ENCODE data around the gene MAN2B2. TPM values are rescaled to one million over a fixed set of nuclear protein-coding genes. Genes with fewer than 3 reads are reported as not detected.

The MAN2B2 gene
- 10 to 100 TPM; 10.8 to 26.1 (median 16.3) TPM for polyA plus RNA-seq (ENCODE audit: low read depth in 6 of 6)

GRCh38 chr4:6574747-6575502, at the start of gene MAN2B2:
MAN2B2 (plus strand) TSS chr4:6575189; CDS start chr4:6575211, 22 bp downstream.
- peak; percentile 93 to 94 for ATAC-seq (ENCODE audit: low read depth in 2 of 2)
- Mint-ChIP-seq H3K27me3 (peaks cover 0 to 14% (median 10%) of the 10 kb centered on the region in 3 donors), H3K4me3 (peak within 1 kb of the TSS; percentile 85 to 96 (median 92)), H3K4me1 (peaks cover 10 to 24% (median 21%) of the 10 kb centered on the region in 3 donors), H3K36me3 (peaks cover 8 to 14% of the 10 kb centered on the region in 2 donors), H3K9me3 (peaks cover 0 to 10% (median 2%) of the 10 kb centered on the region in 7 donors), H3K27ac (peak within 1 kb of the TSS; percentile 58 to 90 (median 82))
- peak; percentile 80 for DNase-seq

GRCh38 chr4:6525474-6525873, 49.5 kb upstream of the MAN2B2 start:
- no peak for ATAC-seq (ENCODE audit: low read depth in 2 of 2)
- DNase-seq = no peak
- Mint-ChIP-seq H3K36me3 (no peaks in the 10 kb centered on the region), H3K4me3 (no peak overlapping the region), H3K27ac (no peak overlapping the region), H3K9me3 (peaks cover 0 to 2% (median 0%) of the 10 kb centered on the region in 7 donors), H3K27me3 (peaks cover 4 to 20% (median 10%) of the 10 kb centered on the region in 3 donors), H3K4me1 (no peaks in the 10 kb centered on the region)

- H3K27ac Mint-ChIP-seq = no peak overlapping the region
- DNase-seq = no peak
- H3K9me3 Mint-ChIP-seq = peaks cover 0 to 2% (median 0%) of the 10 kb centered on the region in 7 donors
- H3K4me1 Mint-ChIP-seq = no peaks in the 10 kb centered on the region
- H3K4me3 Mint-ChIP-seq = no peak overlapping the region
- peaks cover 4 to 20% (median 10%) of the 10 kb centered on the region in 3 donors for H3K27me3 Mint-ChIP-seq
- no peak for ATAC-seq (ENCODE audit: low read depth in 2 of 2)
- H3K36me3 Mint-ChIP-seq = no peaks in the 10 kb centered on the region
These were observed 48.8 kb upstream of the MAN2B2 start for GRCh38 chr4:6526156-6526555.

GRCh38 chr4:6526671-6527091, 48.3 kb upstream of the MAN2B2 start:
- H3K36me3 Mint-ChIP-seq = no peaks in the 10 kb centered on the region
- peaks cover 0 to 2% (median 0%) of the 10 kb centered on the region in 7 donors for H3K9me3 Mint-ChIP-seq
- no peak overlapping the region for H3K4me3 Mint-ChIP-seq
- DNase-seq (no peak), ATAC-seq (ENCODE audit: low read depth in 2 of 2) (no peak)
- no peaks in the 10 kb centered on the region for H3K4me1 Mint-ChIP-seq
- H3K27me3 Mint-ChIP-seq = peaks cover 4 to 20% (median 10%) of the 10 kb centered on the region in 3 donors
- no peak overlapping the region for H3K27ac Mint-ChIP-seq

GRCh38 chr4:6527259-6527658, 47.7 kb upstream of the MAN2B2 start:
- Mint-ChIP-seq H3K27ac (no peak overlapping the region), H3K9me3 (peaks cover 0 to 2% (median 0%) of the 10 kb centered on the region in 7 donors), H3K4me1 (no peaks in the 10 kb centered on the region), H3K36me3 (no peaks in the 10 kb centered on the region), H3K4me3 (no peak overlapping the region), H3K27me3 (peaks cover 4 to 20% (median 10%) of the 10 kb centered on the region in 3 donors)
- DNase-seq = no peak
- no peak for ATAC-seq (ENCODE audit: low read depth in 2 of 2)

- H3K4me1 Mint-ChIP-seq = no peaks in the 10 kb centered on the region
These were observed 47.0 kb upstream of the MAN2B2 start for GRCh38 chr4:6527683-6528595.

GRCh38 chr4:6529021-6529420, 46.0 kb upstream of the MAN2B2 start:
- Mint-ChIP-seq H3K27ac (peak overlapping the region in 1 of 6 donors; percentile 76), H3K36me3 (no peaks in the 10 kb centered on the region), H3K4me3 (no peak overlapping the region), H3K4me1 (no peaks in the 10 kb centered on the region), H3K9me3 (peaks cover 0 to 2% (median 0%) of the 10 kb centered on the region in 7 donors), H3K27me3 (peaks cover 0 to 12% (median 10%) of the 10 kb centered on the region in 3 donors)
- no peak for DNase-seq
- ATAC-seq (ENCODE audit: low read depth in 2 of 2) = no peak

More at GRCh38 chr4:6527683-6528595, 47.0 kb upstream of the MAN2B2 start:
- H3K27ac Mint-ChIP-seq = no peak overlapping the region
- ATAC-seq (ENCODE audit: low read depth in 2 of 2) = no peak
- no peak for DNase-seq
- H3K4me3 Mint-ChIP-seq = no peak overlapping the region
- H3K9me3 Mint-ChIP-seq = peaks cover 0 to 2% (median 0%) of the 10 kb centered on the region in 7 donors
- H3K36me3 Mint-ChIP-seq = no peaks in the 10 kb centered on the region
- H3K27me3 Mint-ChIP-seq = peaks cover 4 to 17% (median 10%) of the 10 kb centered on the region in 3 donors

- H3K36me3 Mint-ChIP-seq = no peaks in the 10 kb centered on the region
- ATAC-seq (ENCODE audit: low read depth in 2 of 2) (no peak), DNase-seq (no peak)
- peaks cover 0 to 12% (median 10%) of the 10 kb centered on the region in 3 donors for H3K27me3 Mint-ChIP-seq
- H3K27ac Mint-ChIP-seq = peak overlapping the region in 2 of 6 donors; percentile 40 to 72
- no peak overlapping the region for H3K4me3 Mint-ChIP-seq
- peaks cover 0 to 2% (median 0%) of the 10 kb centered on the region in 7 donors for H3K9me3 Mint-ChIP-seq
- no peaks in the 10 kb centered on the region for H3K4me1 Mint-ChIP-seq
These were observed 44.7 kb upstream of the MAN2B2 start for GRCh38 chr4:6530301-6530700.

- H3K4me1 Mint-ChIP-seq = no peaks in the 10 kb centered on the region
- H3K27ac Mint-ChIP-seq = no peak overlapping the region
- H3K36me3 Mint-ChIP-seq = no peaks in the 10 kb centered on the region
- no peak for ATAC-seq (ENCODE audit: low read depth in 2 of 2)
- H3K4me3 Mint-ChIP-seq = no peak overlapping the region
- no peak for DNase-seq
- peaks cover 0 to 6% (median under 1%) of the 10 kb centered on the region in 7 donors for H3K9me3 Mint-ChIP-seq
- H3K27me3 Mint-ChIP-seq = peaks cover 0 to 12% (median 8%) of the 10 kb centered on the region in 3 donors
These were observed 44.0 kb upstream of the MAN2B2 start for GRCh38 chr4:6530964-6531363.

GRCh38 chr4:6532102-6532501, 42.9 kb upstream of the MAN2B2 start:
- ATAC-seq (ENCODE audit: low read depth in 2 of 2) (no peak), DNase-seq (no peak)
- Mint-ChIP-seq H3K27ac (no peak overlapping the region), H3K27me3 (peaks cover 0 to 12% (median 7%) of the 10 kb centered on the region in 3 donors), H3K4me1 (no peaks in the 10 kb centered on the region), H3K9me3 (peaks cover 0 to 10% (median 3%) of the 10 kb centered on the region in 7 donors), H3K36me3 (no peaks in the 10 kb centered on the region), H3K4me3 (no peak overlapping the region)

- no peak overlapping the region for H3K4me3 Mint-ChIP-seq
- ATAC-seq (ENCODE audit: low read depth in 2 of 2) = no peak
- H3K9me3 Mint-ChIP-seq = peaks cover 0 to 10% (median 3%) of the 10 kb centered on the region in 7 donors
- H3K27ac Mint-ChIP-seq = no peak overlapping the region
- peaks cover 0 to 12% (median 7%) of the 10 kb centered on the region in 3 donors for H3K27me3 Mint-ChIP-seq
- H3K36me3 Mint-ChIP-seq = no peaks in the 10 kb centered on the region
- DNase-seq = no peak
- H3K4me1 Mint-ChIP-seq = no peaks in the 10 kb centered on the region
These were observed 42.3 kb upstream of the MAN2B2 start for GRCh38 chr4:6532658-6533057.

GRCh38 chr4:6534050-6534449, 40.9 kb upstream of the MAN2B2 start:
- no peaks in the 10 kb centered on the region for H3K36me3 Mint-ChIP-seq
- peaks cover 0 to 12% (median 3%) of the 10 kb centered on the region in 7 donors for H3K9me3 Mint-ChIP-seq
- ATAC-seq (ENCODE audit: low read depth in 2 of 2) = no peak
- H3K4me3 Mint-ChIP-seq = no peak overlapping the region
- H3K27me3 Mint-ChIP-seq = peaks cover 0 to 7% (median 6%) of the 10 kb centered on the region in 3 donors
- no peak overlapping the region for H3K27ac Mint-ChIP-seq
- no peak for DNase-seq
- H3K4me1 Mint-ChIP-seq = no peaks in the 10 kb centered on the region

- Mint-ChIP-seq H3K9me3 (peaks cover 0 to 14% (median 3%) of the 10 kb centered on the region in 7 donors), H3K27ac (no peak overlapping the region), H3K36me3 (no peaks in the 10 kb centered on the region), H3K4me3 (no peak overlapping the region), H3K27me3 (peaks cover 0 to 7% (median under 1%) of the 10 kb centered on the region in 3 donors), H3K4me1 (no peaks in the 10 kb centered on the region)
- ATAC-seq (ENCODE audit: low read depth in 2 of 2) (no peak), DNase-seq (no peak)
These were observed 40.2 kb upstream of the MAN2B2 start for GRCh38 chr4:6534618-6535328.

Measured in naive B cell (primary cell).